ENCODE data around the gene GNG2.
A peak's percentile ranks its signal among the peaks of the same experiment; 100 is the strongest.

The GNG2 gene

DNA sequence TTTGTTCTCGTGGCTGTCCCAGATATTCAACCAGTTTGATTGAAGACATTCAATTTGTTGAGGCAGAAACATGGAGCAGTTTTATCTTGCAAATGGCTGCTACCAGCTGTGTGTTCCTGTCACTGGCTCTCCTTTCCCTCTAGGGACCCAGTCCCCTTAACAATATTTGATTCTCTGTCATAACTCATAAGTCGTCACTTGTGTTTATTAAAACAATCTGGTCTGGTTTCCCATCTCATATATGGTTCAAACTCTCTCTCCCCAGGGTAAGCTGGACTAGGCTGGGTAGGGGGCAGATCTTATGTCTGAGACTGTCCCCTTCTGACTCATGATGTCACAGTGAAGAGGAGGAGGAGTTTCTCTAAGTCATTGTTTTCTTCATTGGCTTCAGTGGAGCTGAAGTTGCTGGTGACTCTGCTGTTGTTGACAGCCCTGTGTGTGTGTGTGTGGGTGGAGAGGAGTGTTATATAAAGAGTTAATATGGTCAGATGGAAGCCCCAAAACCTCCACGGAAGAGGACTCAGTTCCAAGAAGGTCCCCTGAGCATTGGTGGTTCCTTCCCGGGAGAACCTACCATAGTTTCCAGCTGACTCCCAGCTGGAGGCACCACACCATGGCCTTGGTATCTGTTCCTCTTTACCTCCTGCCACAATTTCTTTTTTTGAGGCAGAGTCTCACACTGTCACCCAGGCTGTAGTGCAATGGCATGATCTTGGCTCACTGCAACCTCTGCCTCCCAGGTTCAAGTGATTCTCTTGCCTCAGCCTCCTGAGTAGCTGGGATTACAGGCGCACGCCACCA, 16.1 kb upstream of the GNG2 start:
- peaks cover 17% of the 10 kb centered on the region for H3K36me3 Mint-ChIP-seq (ENCODE audit: insufficient read depth)
- peaks cover 38% of the 10 kb centered on the region for H3K4me1 Mint-ChIP-seq
- peak overlapping the region; percentile 14 for H3K4me3 Mint-ChIP-seq
- no peaks in the 10 kb centered on the region for H3K9me3 Mint-ChIP-seq
- no peaks in the 10 kb centered on the region for H3K27me3 Mint-ChIP-seq
- ATAC-seq (replicated peaks; ENCODE audit: extremely low read depth, poor library complexity, severe bottlenecking) (no peak), DNase-seq (ENCODE audit: low spot score in 2 of 2) (no peak)
- peak overlapping the region; percentile 95 for H3K27ac Mint-ChIP-seq (ENCODE audit: low read depth)

DNA sequence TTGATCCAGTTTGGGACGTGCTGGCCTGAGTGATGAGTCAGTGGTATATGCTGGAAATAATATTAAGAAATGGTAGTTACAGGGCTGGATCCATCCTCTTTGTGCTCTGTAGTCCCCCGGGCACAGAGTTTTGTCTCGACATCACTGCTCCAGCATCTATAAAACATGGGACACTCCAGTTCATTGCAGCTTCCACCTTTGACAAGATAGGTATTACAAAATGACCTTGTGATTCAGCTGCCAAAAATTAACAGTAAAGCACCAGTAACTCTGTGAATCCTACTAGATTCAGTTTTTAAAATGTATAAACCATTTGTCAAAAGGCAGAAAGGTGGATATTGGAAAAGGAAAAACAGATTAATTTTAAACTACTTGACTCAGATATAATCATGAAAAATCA, 14.6 kb upstream of the GNG2 start:
- Mint-ChIP-seq H3K36me3 (ENCODE audit: insufficient read depth) (peaks cover 17% of the 10 kb centered on the region), H3K27me3 (no peaks in the 10 kb centered on the region), H3K4me3 (no peak overlapping the region), H3K4me1 (peaks cover 51% of the 10 kb centered on the region), H3K27ac (ENCODE audit: low read depth) (peak overlapping the region; percentile 95), H3K9me3 (peaks cover 6% of the 10 kb centered on the region)
- DNase-seq (ENCODE audit: low spot score in 2 of 2) = no peak
- ATAC-seq (replicated peaks; ENCODE audit: extremely low read depth, poor library complexity, severe bottlenecking) = no peak

DNA sequence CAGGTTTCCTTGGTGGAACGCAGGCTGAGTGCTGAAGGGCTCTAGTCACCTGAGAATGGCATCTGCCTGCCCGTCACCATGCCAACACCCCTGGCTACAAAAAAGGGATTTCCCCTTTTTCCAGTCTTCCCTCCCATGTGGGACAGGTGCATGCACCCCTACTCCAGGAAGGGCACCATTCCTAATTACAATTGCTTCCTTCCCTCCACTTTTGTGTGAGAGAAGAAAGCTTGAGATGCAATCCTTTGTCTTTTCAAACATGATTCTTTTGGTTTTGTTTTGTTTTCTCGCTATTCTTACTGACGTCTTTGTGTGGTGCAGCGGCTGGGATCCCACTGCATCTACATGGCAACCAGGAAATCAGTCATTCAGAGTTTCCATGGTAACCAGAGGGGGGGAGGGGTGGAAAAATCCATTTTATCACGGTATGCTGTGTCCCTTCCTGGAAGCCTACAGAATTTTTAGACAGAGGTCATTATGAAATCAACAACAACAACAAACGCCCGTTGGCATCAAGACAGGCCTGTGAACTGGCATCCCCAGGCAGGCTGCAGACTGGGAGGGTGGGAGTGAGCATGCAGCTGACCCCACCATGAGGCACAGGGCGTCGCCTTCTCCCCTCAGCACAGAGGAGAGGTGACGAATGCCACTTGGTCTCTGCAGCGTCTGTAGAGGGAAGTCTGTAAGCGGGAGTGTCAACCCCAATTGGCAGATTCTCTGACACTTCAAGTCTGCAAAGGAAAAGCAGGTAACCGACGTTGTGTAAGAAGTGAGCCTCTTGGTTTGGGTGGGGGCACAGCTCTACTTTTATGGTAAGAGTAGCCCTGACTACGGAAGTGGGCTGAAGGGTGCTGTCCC, 13.6 kb upstream of the GNG2 start:
- Mint-ChIP-seq H3K4me3 (peak overlapping the region; percentile 77), H3K4me1 (peaks cover 60% of the 10 kb centered on the region), H3K36me3 (ENCODE audit: insufficient read depth) (peaks cover 17% of the 10 kb centered on the region), H3K27me3 (no peaks in the 10 kb centered on the region), H3K27ac (ENCODE audit: low read depth) (peak overlapping the region; percentile 95), H3K9me3 (peaks cover 6% of the 10 kb centered on the region)
- peak; percentile 78 to 93 for DNase-seq (ENCODE audit: low spot score in 2 of 2)
- ATAC-seq (replicated peaks; ENCODE audit: extremely low read depth, poor library complexity, severe bottlenecking) = peak; percentile 84

DNA sequence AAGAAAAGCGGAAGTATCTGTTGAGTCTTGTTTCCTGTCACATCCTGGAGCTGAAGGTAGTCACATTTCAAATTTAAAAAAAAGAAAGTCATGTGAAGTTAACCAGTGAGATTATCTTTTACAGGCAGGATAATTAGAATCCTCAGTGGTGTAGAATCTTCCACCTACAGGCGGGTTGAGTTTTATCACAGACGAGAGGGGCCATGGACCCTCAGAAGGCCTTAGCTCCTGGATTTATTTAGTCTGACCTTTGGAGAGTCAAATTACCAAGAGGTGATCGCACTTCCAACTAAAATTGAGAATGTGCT, 13.0 kb upstream of the GNG2 start:
- Mint-ChIP-seq H3K36me3 (ENCODE audit: insufficient read depth) (peaks cover 17% of the 10 kb centered on the region), H3K4me3 (peak overlapping the region; percentile 77), H3K9me3 (peaks cover 6% of the 10 kb centered on the region), H3K27ac (ENCODE audit: low read depth) (peak overlapping the region; percentile 95), H3K27me3 (no peaks in the 10 kb centered on the region), H3K4me1 (peaks cover 66% of the 10 kb centered on the region)
- DNase-seq (ENCODE audit: low spot score in 2 of 2) = no peak
- no peak for ATAC-seq (replicated peaks; ENCODE audit: extremely low read depth, poor library complexity, severe bottlenecking)

DNA sequence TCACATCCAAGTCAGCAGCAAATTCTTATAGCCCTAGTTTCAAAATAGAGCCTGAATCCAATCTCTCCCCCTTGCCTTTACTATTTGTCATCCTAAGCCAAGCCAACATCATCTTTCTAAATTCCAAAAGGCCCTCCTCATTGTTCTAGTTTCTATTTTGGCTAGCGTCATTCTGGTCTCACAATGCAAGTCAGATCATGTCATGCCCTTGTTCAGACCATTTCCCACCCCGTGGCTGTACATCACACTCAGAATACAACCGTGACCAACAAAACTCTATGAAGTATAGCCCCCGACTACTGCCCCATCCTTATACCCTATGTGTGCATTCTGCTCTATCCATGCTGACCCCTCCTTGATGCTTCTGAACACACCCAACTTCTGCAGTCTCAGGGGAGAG, 12.3 kb upstream of the GNG2 start:
- DNase-seq (ENCODE audit: low spot score in 2 of 2) (no peak), ATAC-seq (replicated peaks; ENCODE audit: extremely low read depth, poor library complexity, severe bottlenecking) (no peak)
- H3K9me3 Mint-ChIP-seq = peaks cover 6% of the 10 kb centered on the region
- peaks cover 17% of the 10 kb centered on the region for H3K36me3 Mint-ChIP-seq (ENCODE audit: insufficient read depth)
- H3K4me3 Mint-ChIP-seq = peak overlapping the region; percentile 77
- H3K4me1 Mint-ChIP-seq = peaks cover 72% of the 10 kb centered on the region
- H3K27ac Mint-ChIP-seq (ENCODE audit: low read depth) = peak overlapping the region; percentile 95
- no peaks in the 10 kb centered on the region for H3K27me3 Mint-ChIP-seq

DNA sequence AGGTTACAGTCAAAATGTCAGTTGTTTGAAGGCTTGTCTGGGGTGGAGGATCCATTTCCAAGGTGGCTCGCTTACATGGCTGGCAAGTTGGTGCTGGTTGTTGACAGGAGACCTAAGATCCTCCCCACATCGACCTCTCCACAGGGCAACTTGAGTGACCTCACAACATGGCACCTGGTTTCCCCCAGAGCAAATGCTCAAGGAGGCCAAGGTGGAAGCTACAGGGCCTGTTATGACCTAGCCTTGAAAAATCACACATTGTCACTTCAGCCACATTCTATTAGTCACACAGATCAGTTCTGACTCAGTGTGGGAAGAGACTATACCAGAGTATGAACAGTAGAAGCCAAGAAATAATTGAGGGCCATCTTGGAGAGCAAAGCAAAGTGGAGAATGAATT, 11.3 kb upstream of the GNG2 start:
- Mint-ChIP-seq H3K9me3 (peaks cover 6% of the 10 kb centered on the region), H3K36me3 (ENCODE audit: insufficient read depth) (peaks cover 17% of the 10 kb centered on the region), H3K4me1 (peaks cover 67% of the 10 kb centered on the region), H3K27ac (ENCODE audit: low read depth) (peak overlapping the region; percentile 95), H3K4me3 (peak overlapping the region; percentile 11), H3K27me3 (no peaks in the 10 kb centered on the region)
- DNase-seq (ENCODE audit: low spot score in 2 of 2) = peak in 1 of 2 donors; percentile 31
- no peak for ATAC-seq (replicated peaks; ENCODE audit: extremely low read depth, poor library complexity, severe bottlenecking)

DNA sequence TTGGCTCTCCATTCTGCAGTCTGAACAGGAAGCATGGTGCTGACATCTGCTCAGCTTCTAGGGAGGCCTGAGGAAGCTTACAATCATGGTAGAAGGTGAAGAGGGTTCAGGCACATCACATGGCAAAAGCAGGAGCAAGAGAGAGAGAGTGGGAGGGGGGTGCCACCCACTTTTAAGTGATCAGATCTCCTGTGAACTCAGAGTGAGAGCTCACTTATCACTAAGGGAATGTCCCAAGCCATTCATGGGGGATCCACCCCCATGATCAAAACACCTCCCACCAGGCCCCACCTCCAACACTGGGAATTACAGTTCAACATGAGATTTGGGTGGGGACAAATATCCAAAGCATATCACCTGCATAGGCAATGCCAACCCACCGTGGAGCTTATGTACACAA, 9.8 kb upstream of the GNG2 start:
- Mint-ChIP-seq H3K27ac (ENCODE audit: low read depth) (peak overlapping the region; percentile 49), H3K4me1 (peaks cover 72% of the 10 kb centered on the region), H3K27me3 (no peaks in the 10 kb centered on the region), H3K9me3 (peaks cover 6% of the 10 kb centered on the region), H3K4me3 (no peak overlapping the region), H3K36me3 (ENCODE audit: insufficient read depth) (peaks cover 14% of the 10 kb centered on the region)
- ATAC-seq (replicated peaks; ENCODE audit: extremely low read depth, poor library complexity, severe bottlenecking) (no peak), DNase-seq (ENCODE audit: low spot score in 2 of 2) (no peak)

DNA sequence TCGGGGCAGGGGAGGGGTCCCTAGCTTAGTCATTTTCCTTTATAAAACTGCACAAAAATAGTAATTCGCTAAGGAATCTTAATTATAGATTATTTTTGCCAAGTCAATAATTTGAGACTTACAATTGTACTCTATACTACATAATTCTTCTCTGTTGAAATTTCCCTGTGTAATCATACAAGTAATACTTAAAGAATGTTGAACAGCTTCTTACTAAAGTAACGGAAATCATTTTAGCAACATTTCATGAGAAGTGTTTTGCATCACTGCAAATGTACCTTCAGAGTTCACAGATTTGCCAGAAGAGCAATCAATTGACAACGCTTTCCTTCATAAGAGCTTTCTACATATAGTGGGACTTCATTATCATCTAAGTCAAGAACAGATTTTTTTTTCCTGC, 7.9 kb upstream of the GNG2 start:
- Mint-ChIP-seq H3K36me3 (ENCODE audit: insufficient read depth) (peaks cover 4% of the 10 kb centered on the region), H3K4me1 (peaks cover 76% of the 10 kb centered on the region), H3K27me3 (no peaks in the 10 kb centered on the region), H3K27ac (ENCODE audit: low read depth) (no peak overlapping the region), H3K9me3 (peaks cover 6% of the 10 kb centered on the region), H3K4me3 (no peak overlapping the region)
- DNase-seq (ENCODE audit: low spot score in 2 of 2) (no peak), ATAC-seq (replicated peaks; ENCODE audit: extremely low read depth, poor library complexity, severe bottlenecking) (no peak)

DNA sequence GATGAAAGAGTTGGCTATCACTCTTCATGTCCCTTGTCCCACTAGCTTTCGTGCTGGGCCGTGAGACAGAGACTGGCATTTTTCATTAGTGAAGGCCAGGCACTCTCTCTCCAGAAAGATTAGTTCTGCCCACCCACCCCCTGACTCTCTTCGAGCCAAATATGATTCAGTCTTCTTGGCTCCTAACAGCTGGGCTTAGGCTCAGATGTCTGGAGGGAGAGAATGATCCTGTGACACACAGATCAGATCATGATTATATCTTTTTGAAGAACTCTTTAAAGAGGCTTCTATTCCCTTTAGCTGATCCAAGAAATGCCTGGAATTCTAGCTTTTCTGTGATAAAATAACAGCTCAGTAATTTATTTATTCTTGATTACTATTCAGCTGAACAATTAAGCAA, 5.2 kb upstream of the GNG2 start:
- peaks cover 74% of the 10 kb centered on the region for H3K4me1 Mint-ChIP-seq
- H3K36me3 Mint-ChIP-seq (ENCODE audit: insufficient read depth) = peaks cover 6% of the 10 kb centered on the region
- no peaks in the 10 kb centered on the region for H3K27me3 Mint-ChIP-seq
- H3K27ac Mint-ChIP-seq (ENCODE audit: low read depth) = no peak overlapping the region
- no peak for DNase-seq (ENCODE audit: low spot score in 2 of 2)
- ATAC-seq (replicated peaks; ENCODE audit: extremely low read depth, poor library complexity, severe bottlenecking) = no peak
- no peak overlapping the region for H3K4me3 Mint-ChIP-seq
- H3K9me3 Mint-ChIP-seq = peaks cover 3% of the 10 kb centered on the region

DNA sequence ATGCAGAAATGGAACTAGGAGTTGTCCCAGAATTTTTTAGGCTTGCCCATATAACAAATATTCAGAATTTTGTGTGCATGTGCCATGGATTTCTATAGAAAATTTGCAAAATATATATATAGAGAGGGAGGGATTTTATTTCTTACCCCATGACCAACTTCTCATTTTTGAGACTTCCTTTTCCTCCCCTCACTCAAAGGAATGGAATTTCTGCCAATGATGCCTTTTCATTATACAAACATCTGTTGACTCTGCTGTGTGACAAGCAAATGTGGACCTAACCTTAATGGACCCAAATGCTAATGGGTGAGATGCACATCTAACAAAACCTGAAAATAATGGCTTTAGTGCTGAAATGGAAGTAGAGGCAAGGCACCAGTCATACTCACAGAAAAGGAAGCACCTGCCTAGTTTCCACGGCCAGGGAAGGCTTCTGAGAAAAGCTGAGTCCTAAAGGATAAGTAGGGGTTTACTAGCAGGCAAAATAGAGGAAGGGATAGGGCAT, 3.6 kb upstream of the GNG2 start:
- H3K27ac Mint-ChIP-seq (ENCODE audit: low read depth) = no peak overlapping the region

DNA sequence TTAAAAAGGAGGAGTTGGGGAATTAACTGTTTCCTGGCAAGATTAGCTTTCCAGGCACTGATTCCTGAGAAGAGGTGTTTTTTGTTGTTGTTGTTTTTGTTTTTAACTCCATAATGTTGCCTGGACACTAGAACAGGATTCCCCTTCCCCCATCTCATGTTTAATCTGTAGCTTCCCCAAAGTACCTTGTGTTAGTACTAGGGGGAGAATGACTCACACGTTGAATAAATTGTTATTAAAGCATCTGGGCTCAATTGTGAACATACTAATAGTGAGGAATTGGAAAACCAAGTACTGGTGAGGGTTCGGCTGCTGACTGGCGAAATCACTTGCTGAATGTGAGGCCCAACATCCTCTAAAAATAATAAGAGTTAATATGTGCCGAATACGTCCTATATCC, 1.3 kb upstream of the GNG2 start:
- ATAC-seq (replicated peaks; ENCODE audit: extremely low read depth, poor library complexity, severe bottlenecking) (no peak), DNase-seq (ENCODE audit: low spot score in 2 of 2) (no peak)
- H3K9me3 Mint-ChIP-seq = no peaks in the 10 kb centered on the region
- H3K36me3 Mint-ChIP-seq (ENCODE audit: insufficient read depth) = peaks cover 23% of the 10 kb centered on the region
- H3K27me3 Mint-ChIP-seq = no peaks in the 10 kb centered on the region
- peaks cover 69% of the 10 kb centered on the region for H3K4me1 Mint-ChIP-seq
- H3K27ac Mint-ChIP-seq (ENCODE audit: low read depth) = peak overlapping the region; percentile 95
- H3K4me3 Mint-ChIP-seq = peak overlapping the region; percentile 98

More for the DNA sequence above, 3.6 kb upstream of the GNG2 start:
- ATAC-seq (replicated peaks; ENCODE audit: extremely low read depth, poor library complexity, severe bottlenecking) (no peak), DNase-seq (ENCODE audit: low spot score in 2 of 2) (no peak)
- no peaks in the 10 kb centered on the region for H3K9me3 Mint-ChIP-seq
- no peak overlapping the region for H3K4me3 Mint-ChIP-seq
- H3K4me1 Mint-ChIP-seq = peaks cover 67% of the 10 kb centered on the region
- no peaks in the 10 kb centered on the region for H3K27me3 Mint-ChIP-seq
- peaks cover 19% of the 10 kb centered on the region for H3K36me3 Mint-ChIP-seq (ENCODE audit: insufficient read depth)

DNA sequence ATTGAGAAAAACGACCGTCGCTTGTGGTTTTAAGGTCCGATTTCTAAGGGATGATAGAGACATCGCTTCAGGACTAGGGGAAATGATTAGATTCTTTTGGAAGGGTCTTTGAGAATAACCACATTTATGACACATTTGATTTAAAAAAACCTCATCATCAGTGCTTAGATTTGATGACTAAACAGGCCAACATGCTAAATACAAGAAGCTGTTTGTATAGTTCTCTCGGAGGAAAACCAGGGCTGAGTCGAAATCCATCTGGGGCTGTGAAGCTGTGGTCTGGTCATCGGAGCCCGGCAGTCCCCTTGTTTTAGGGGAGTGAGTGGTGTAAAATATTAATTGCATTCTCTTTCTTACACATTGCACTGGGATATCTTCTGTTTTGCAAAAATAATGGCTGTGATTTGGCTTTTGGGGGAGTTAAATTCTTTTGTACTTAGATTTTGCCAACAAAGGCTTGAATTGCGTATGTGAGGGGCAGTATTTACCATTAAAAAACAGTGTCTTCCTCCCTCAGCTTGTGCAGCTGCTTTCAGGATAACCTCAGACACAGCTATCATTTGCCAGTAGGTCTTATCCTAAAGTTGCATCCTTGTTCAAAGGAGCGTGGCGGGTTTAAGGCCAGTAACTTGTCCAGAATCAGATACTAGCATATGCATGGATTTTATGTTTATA, 550 bp downstream of the GNG2 start:
- no peak for DNase-seq (ENCODE audit: low spot score in 2 of 2)

More for the DNA sequence above, 550 bp downstream of the GNG2 start:
- Mint-ChIP-seq H3K9me3 (no peaks in the 10 kb centered on the region), H3K4me1 (peaks cover 66% of the 10 kb centered on the region), H3K27me3 (no peaks in the 10 kb centered on the region), H3K27ac (ENCODE audit: low read depth) (peak overlapping the region; percentile 95), H3K36me3 (ENCODE audit: insufficient read depth) (peaks cover 30% of the 10 kb centered on the region), H3K4me3 (peak overlapping the region; percentile 98)
- ATAC-seq (replicated peaks; ENCODE audit: extremely low read depth, poor library complexity, severe bottlenecking) = peak; percentile 30
